RWPE1 (cell line): ENCODE measurements around the gene RAB31.

ENCODE experiments used
- CTCF ChIA-PET: fragments of 350-600 bp; sonication (Branson Sonifier 250); formaldehyde crosslinking; extraction: SDS; loops from one replicate; lab custom pipeline; 2021; lab: Yijun Ruan, JAX
- POLR2A ChIA-PET: fragments of 400-600 bp; formaldehyde crosslinking; extraction: SDS; loops from one replicate; lab custom pipeline; 2020; ENCODE audit warnings: antibody characterized with exemption; ENCODE audit not compliant: low non-redundant PET; lab: Yijun Ruan, JAX
- DNase-seq: peaks from one replicate; pipeline ENCODE4 v3.0.0; 2012; ENCODE audit warnings: low spot score
- H3K27ac ChIP-seq: fragments of 450-650 bp; 2 replicates; pipeline ENCODE4 v1.5.1; 2017
- TF ChIP-seq, protein P1 (sequence below): fragments of 450-650 bp; conservative IDR thresholded peaks from 2 replicates; pipeline ENCODE4 v1.5.1; 2017; ENCODE audit warnings: low read depth, mild to moderate bottlenecking

RAB31 gene

DNA sequence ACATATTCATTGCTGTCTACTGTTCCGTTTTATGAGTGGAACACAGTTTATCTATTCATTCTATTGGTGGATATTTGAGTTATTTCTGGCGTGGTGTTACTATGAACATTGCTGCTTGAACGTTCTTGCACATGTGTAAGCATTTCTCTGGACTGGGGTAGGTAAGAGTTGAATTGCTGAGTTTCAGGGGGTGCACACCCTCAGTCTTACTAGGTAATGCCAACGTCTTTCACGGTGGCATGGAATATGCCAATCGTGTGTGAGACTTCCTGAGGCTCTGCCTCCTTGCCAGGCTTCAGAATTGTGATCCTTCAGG, 121.3 kb downstream of the RAB31 start:
- POLR2A ChIA-PET = no interaction called here

DNA sequence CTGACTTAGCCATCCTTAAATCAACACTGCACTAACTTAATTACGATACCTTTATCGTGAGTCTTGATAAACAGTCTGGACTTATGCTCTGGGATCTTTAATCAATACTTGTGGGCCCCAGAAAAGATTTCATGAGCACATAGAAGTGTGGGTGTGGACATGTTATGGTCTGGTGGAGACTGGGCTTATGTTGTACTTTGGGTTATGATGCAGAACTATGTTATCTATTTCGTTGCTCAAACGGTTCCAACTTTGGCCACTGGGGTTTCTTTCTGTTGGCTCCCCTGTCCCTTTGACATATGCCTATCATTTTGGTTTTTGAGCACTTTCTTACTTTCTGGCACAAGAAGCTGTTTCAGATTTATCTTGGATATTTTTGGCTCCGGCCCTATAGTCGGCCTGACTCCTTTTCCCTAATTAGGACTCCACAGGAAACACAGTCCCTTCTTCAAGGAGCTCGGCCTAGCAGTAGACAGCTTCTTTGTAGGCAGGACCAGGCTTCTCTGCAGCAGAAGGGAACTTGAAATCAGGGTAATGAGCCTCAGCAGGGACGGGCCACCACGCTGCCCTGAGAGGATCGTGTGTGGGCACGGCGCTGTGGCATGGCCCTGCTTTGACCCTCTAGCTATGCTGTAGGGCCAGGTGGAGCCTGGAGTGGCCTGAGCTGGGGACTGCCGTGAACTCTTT, 123.1 kb downstream of the RAB31 start:
- POLR2A ChIA-PET = no interaction called here

More for the DNA sequence above, 121.3 kb downstream of the RAB31 start:
- TF ChIP-seq, protein P1, sequence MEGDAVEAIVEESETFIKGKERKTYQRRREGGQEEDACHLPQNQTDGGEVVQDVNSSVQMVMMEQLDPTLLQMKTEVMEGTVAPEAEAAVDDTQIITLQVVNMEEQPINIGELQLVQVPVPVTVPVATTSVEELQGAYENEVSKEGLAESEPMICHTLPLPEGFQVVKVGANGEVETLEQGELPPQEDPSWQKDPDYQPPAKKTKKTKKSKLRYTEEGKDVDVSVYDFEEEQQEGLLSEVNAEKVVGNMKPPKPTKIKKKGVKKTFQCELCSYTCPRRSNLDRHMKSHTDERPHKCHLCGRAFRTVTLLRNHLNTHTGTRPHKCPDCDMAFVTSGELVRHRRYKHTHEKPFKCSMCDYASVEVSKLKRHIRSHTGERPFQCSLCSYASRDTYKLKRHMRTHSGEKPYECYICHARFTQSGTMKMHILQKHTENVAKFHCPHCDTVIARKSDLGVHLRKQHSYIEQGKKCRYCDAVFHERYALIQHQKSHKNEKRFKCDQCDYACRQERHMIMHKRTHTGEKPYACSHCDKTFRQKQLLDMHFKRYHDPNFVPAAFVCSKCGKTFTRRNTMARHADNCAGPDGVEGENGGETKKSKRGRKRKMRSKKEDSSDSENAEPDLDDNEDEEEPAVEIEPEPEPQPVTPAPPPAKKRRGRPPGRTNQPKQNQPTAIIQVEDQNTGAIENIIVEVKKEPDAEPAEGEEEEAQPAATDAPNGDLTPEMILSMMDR = no peak
- no peak overlapping the region for H3K27ac ChIP-seq
- CTCF ChIA-PET = interaction anchor here (0.6 to 0.8 kb wide), 2 partner anchors 17 to 234 kb away, joined by 4 to 6 read pairs; no protein-coding TSS in a partner anchor
- no peak for DNase-seq

DNA sequence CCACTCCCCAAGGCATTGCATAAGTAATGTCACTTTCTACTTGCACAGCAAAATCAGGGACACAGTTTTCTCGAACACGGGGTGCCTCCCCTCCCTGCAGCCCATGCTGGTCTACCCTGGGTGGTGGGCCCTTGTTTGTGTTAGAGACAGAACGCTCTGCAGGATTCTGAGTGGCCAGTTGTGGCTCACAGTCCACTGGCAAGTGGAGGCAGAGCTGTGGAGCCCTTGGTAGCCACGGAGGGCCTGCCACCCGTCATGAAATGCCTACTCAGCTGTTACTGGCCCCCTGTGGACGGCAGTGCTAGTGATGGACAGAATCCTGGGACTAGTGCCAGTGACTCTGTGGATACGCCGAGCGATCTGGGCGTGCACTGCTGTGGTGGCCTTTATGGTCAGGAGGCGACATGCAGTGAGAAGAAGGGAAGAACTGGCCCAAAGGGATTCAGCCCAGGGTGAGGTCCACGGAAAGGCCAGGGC, 123.7 kb downstream of the RAB31 start:
- TF ChIP-seq, protein P1 = no peak
- H3K27ac ChIP-seq = peak overlapping the region; percentile 10; the same call in 1 of the 2 replicates
- DNase-seq = no peak
- CTCF ChIA-PET = no interaction called here
- POLR2A ChIA-PET = no interaction called here

More for the DNA sequence above, 123.1 kb downstream of the RAB31 start:
- DNase-seq = no peak
- H3K27ac ChIP-seq = peak overlapping the region; percentile 10; the same call in 1 of the 2 replicates
- CTCF ChIA-PET = no interaction called here
- TF ChIP-seq, protein P1 = no peak

DNA sequence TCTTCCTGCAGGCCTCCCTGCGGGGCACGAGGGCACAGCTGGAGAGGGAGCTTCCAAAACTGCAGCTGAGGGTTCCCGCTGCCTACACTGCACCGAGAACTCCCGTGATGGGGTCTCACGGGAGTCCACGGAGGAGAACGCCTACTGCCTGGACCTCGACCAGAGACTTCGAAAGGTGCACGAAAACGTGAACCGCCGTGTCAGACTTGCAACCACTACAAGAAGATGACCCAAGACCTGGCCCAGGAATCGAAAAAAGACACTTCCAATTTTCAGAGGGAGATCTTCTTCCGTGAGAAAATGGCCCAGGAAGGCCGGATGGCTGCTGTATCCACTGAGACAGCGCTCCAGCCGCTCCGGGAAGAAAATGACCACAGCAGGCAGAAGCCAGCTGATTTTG, 124.8 kb downstream of the RAB31 start:
- no peak for DNase-seq
- H3K27ac ChIP-seq = peak overlapping the region; percentile 10; the same call in 1 of the 2 replicates
- CTCF ChIA-PET = no interaction called here
- TF ChIP-seq, protein P1 = no peak
- POLR2A ChIA-PET = no interaction called here

DNA sequence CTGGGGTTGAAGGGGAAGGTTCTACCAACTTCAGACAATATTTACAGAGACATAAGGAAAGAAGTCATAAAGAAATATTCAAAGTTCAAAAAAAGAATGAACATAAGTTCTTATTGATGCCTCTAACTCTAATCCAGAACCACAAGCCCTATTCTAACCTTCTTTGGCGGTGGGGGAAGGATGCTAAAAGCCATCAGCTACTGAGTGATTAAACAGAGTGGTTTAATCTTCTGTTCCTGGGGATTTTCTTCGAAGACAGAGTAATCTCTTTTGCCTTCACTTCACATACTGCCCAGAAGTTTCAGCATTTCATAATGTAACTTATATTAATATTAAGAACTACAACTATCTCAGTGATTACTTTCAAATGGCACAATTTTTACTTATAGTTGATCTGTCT, 126.5 kb downstream of the RAB31 start:
- TF ChIP-seq, protein P1 = no peak
- no peak overlapping the region for H3K27ac ChIP-seq
- ChIA-PET POLR2A (no interaction called here), CTCF (interaction anchor here (0.5 kb wide), 1 partner anchor 59 kb away, joined by 3 read pairs; no protein-coding TSS in a partner anchor)
- no peak for DNase-seq

DNA sequence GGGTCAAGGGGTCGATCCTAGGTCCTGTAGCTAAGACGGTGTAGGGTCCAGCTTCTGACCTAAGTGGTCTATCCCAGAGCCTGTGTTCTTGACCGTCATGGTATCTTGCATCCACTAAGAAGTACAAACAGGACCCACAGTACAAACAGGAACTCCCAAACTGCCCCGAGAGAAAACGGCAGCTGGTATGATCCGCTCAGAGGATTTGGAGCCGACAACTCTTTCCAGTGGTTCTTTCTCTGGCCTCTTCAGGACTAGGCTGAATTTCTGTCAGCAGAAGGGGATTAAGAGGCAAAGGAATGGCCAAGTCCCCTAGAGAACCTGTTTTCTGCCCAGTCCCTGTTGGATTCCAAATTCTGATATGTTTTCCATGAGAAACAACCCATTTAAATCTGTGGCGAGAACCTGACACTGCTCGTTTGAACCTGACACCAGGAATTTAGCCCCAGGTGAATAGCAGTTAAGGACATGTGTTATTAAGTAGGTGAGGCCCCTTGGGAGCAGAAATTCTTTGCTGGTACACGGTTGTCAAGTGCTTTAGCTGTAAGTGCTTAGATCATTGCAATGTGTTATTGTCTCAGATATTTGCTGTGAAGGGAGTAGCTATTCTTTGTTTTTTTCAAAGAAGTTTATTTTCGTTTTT, 127.1 kb downstream of the RAB31 start:
- ChIA-PET CTCF (interaction anchor here (0.5 to 0.8 kb wide), 3 partner anchors 15 to 739 kb away, joined by 3 read pairs; no protein-coding TSS in a partner anchor), POLR2A (interaction anchor here (0.6 kb wide), 1 partner anchor 12 kb away, joined by 3 read pairs; no protein-coding TSS in a partner anchor)
- TF ChIP-seq, protein P1 = no peak
- peak; percentile 51 for DNase-seq
- no peak overlapping the region for H3K27ac ChIP-seq
